Upper lobe of right lung (tissue), 1 donor: ENCODE results near the gene RIPOR1. TPM values are rescaled to one million over a fixed set of nuclear protein-coding genes. Genes with fewer than 3 reads are reported as not detected.
A peak's percentile ranks its signal among the peaks of the same experiment; 100 is the strongest.

Experiments used
- ATAC-seq: fragments of 200-7000 bp; cut with Tn5 transposase; one replicate; pipeline ENCODE4 v1.9.1; 2020; ENCODE audit warnings: mild to moderate bottlenecking, moderate library complexity
- DNase-seq: peaks from one replicate; pipeline ENCODE4 v3.0.0-alpha.2; 2020
- H3K27ac ChIP-seq: fragments of 200-600 bp; one replicate; pipeline ENCODE4 v1.8.0; 2022
- H3K27me3 ChIP-seq: fragments of 200-600 bp; one replicate; pipeline ENCODE4 v1.8.0; 2022; ENCODE audit warnings: mild to moderate bottlenecking
- H3K36me3 ChIP-seq: fragments of 200-600 bp; one replicate; pipeline ENCODE4 v1.8.0; 2022
- H3K4me1 ChIP-seq: fragments of 200-600 bp; one replicate; pipeline ENCODE4 v1.8.0; 2022
- H3K4me3 ChIP-seq: fragments of 200-600 bp; one replicate; pipeline ENCODE4 v1.8.0; 2022; ENCODE audit warnings: mild to moderate bottlenecking
- H3K9me3 ChIP-seq: fragments of 200-600 bp; one replicate; pipeline ENCODE4 v1.8.0; 2022
- intact Hi-C: fragments of 100-400 bp; cut with DNase I; formaldehyde crosslinking; loops from one replicate; pipeline ENCODE4 v1.11.0; 2022
- total RNA-seq: library from RNA; stranded (reverse); fragmentation: NEBNext Ultra II Directional; extraction: Animal tissue kit (Norgen Biotek cat#: 25700); gene quantifications from one replicate; pipeline ENCODE4 v1.2.1, GENCODE V29; 2021
- TF ChIP-seq, protein P1 (sequence below): fragments of 200-600 bp; IDR thresholded peaks from one replicate; pipeline ENCODE4 v1.8.0; 2022; ENCODE audit warnings: antibody characterized with exemption
- donor health status: DM: no; HTN: yes; CAD: no; lungs with severe emphysema.

Gene RIPOR1
- total RNA-seq, 1 donor from 2014 or later, result 133 TPM

DNA sequence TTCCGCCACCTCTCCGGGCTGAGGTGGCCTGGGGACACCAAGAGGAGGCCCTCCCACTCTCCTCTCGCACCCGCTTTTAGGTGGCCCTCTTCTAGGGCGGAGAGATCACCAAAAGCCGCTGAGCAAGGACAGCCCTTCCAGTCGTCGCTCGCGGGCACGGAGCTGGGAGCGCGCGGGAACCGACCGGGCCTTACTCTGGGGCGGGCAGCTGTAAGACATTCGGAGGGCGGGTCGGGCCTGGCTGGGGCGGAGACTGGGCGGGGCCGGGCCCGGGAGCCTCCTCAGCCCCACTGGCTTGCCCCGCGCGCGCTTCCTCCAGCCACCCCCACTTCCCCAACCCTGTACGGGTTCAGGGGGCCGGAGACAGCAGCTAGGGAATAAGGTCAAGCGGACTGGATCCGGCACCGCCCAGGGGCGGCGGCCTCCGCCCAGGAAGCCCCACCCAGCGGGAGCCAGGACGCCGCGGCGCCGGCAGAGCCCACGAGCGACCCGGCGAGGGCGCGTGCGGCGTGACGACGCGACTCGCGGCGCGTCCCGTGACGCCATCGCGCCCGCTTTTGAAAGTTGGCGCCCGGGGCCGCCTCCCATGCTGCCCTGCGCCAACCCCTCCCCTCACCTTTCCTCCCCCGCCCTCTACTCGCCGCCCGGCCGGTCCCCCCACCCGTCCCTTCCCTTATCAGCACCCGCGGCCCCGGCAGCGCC lies 33.3 kb downstream of the RIPOR1 start:
- no peaks in the 10 kb centered on the region for H3K36me3 ChIP-seq
- no peaks in the 10 kb centered on the region for H3K9me3 ChIP-seq
- H3K27me3 ChIP-seq, result no peaks in the 10 kb centered on the region
- TF ChIP-seq, protein P1, sequence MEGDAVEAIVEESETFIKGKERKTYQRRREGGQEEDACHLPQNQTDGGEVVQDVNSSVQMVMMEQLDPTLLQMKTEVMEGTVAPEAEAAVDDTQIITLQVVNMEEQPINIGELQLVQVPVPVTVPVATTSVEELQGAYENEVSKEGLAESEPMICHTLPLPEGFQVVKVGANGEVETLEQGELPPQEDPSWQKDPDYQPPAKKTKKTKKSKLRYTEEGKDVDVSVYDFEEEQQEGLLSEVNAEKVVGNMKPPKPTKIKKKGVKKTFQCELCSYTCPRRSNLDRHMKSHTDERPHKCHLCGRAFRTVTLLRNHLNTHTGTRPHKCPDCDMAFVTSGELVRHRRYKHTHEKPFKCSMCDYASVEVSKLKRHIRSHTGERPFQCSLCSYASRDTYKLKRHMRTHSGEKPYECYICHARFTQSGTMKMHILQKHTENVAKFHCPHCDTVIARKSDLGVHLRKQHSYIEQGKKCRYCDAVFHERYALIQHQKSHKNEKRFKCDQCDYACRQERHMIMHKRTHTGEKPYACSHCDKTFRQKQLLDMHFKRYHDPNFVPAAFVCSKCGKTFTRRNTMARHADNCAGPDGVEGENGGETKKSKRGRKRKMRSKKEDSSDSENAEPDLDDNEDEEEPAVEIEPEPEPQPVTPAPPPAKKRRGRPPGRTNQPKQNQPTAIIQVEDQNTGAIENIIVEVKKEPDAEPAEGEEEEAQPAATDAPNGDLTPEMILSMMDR, result no peak
- intact Hi-C loops, result loop anchor here (10.0 kb wide), 1 partner anchor 103 kb away; the partner anchor contains the start of genes ACD, C16orf86, ENKD1 and PARD6A
- ATAC-seq (peak; percentile 93), DNase-seq (peak; percentile 99)
- peaks cover 28% of the 10 kb centered on the region for H3K4me1 ChIP-seq
- H3K27ac ChIP-seq, result peak overlapping the region; percentile 100
- peak overlapping the region; percentile 96 for H3K4me3 ChIP-seq

- Histone ChIP-seq H3K4me3 (peak within 1 kb of the TSS; percentile 96), H3K36me3 (no peaks in the 10 kb centered on the region), H3K27ac (peak within 1 kb of the TSS; percentile 100), H3K4me1 (peaks cover 28% of the 10 kb centered on the region), H3K27me3 (no peaks in the 10 kb centered on the region), H3K9me3 (no peaks in the 10 kb centered on the region)
- intact Hi-C loops, result loop anchor here (10.0 kb wide), 1 partner anchor 102 kb away; the partner anchor contains the start of genes ACD, C16orf86, ENKD1 and PARD6A
- DNase-seq, result peak; percentile 95
- TF ChIP-seq, protein P1, result peak; percentile 36
- peak; percentile 75 for ATAC-seq
These were observed 33.9 kb downstream of the RIPOR1 start, which contains the start of gene CTCF for GRCh38 chr16:67562526-67562917. CTCF (plus strand) TSS chr16:67562526; CDS start chr16:67610833, 48,307 bp downstream.

GRCh38 chr16:67562918-67563707 lies 34.5 kb downstream of the RIPOR1 start:
- Histone ChIP-seq H3K4me3 (peak overlapping the region; percentile 96), H3K4me1 (peaks cover 28% of the 10 kb centered on the region), H3K27ac (peak overlapping the region; percentile 100), H3K27me3 (no peaks in the 10 kb centered on the region), H3K9me3 (no peaks in the 10 kb centered on the region), H3K36me3 (no peaks in the 10 kb centered on the region)
- intact Hi-C loops, result loop anchor here (10.0 kb wide), 1 partner anchor 102 kb away; the partner anchor contains the start of genes ACD, C16orf86, ENKD1 and PARD6A
- ATAC-seq (peak; percentile 17), DNase-seq (peak; percentile 86)
- TF ChIP-seq, protein P1, result peak; percentile 20

DNA sequence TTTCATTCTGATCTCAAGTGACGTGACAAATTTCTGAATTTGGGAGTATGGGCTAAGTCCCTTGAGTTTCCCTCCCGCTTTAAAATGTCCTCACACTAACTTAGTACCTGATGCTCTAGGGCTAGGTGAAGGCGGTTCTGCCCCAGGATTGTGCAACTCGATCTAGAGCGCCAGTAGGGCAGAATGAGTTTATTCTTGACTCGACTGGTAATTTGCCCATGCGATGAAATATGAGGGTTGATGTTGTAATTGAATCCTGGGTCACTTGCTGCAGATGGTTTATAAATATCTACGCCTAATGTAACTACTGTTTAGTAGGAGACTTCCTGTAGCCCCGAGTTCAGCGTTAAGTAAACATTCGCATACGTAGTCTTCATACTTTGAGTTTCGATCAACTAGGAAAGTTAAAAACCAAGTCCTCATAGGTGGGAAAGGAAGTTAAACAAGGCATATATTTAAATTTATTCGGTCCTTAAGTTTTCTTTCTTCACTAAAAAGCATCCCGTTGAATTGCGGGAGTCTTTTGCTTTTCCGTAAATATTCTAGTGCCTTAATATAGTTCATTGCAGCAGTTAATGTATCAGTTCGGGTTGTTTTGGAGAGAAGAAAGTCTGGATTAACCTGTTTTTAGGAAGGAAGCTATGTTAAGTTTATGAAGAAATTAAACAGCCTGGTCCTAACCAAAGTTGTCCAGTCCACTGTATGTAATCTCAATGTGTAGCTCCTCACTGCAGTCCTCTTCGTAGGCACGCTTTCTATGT lies 35.3 kb downstream of the RIPOR1 start:
- no peaks in the 10 kb centered on the region for H3K9me3 ChIP-seq
- TF ChIP-seq, protein P1, result no peak
- peak overlapping the region; percentile 100 for H3K27ac ChIP-seq
- H3K4me3 ChIP-seq, result peak overlapping the region; percentile 96
- H3K36me3 ChIP-seq, result no peaks in the 10 kb centered on the region
- peak; percentile 4 for ATAC-seq
- H3K4me1 ChIP-seq, result peaks cover 28% of the 10 kb centered on the region
- no peaks in the 10 kb centered on the region for H3K27me3 ChIP-seq
- DNase-seq, result no peak
- intact Hi-C loops, result loop anchor here (10.0 kb wide), 1 partner anchor 101 kb away; the partner anchor contains the start of genes ACD, C16orf86, ENKD1 and PARD6A
